22Rv1 (cell line): ENCODE data around the gene JAKMIP1.

Experiments
- CTCF ChIP-seq: fragments of 450-650 bp; IDR thresholded peaks from 2 replicates; pipeline ENCODE4 v1.5.1; 2017; ENCODE audit warnings: mild to moderate bottlenecking
- ZFX ChIP-seq: fragments of 450-650 bp; IDR thresholded peaks from 2 replicates; pipeline ENCODE4 v1.6.1; 2017; ENCODE audit warnings: antibody characterized with exemption, borderline replicate concordance

GRCh38 chr4:6119507-6120020 lies 80.8 kb downstream of the JAKMIP1 start:
- TF ChIP-seq CTCF: no peak
- no peak for TF ChIP-seq ZFX
